Measurements from ENCODE around the gene SLC6A6.

Gene SLC6A6

GRCh38 chr3:14402304-14402811 is at the start of gene SLC6A6:
SLC6A6 (plus strand) TSS chr3:14402606; CDS start chr3:14443635, 41,029 bp downstream.
- Histone ChIP-seq H3K4me3 (ENCODE audit: low read length in 2 of 2) (peak within 1 kb of the TSS; percentile 71 to 92), H3K9me3 (ENCODE audit: control insufficient read depth in 2 of 2, low read length in 2 of 2) (no peaks in the 10 kb centered on the region), H3K9ac (ENCODE audit: low read depth in 1 of 2, low read length in 2 of 2) (peak within 1 kb of the TSS; percentile 65 to 68), H3K27ac (ENCODE audit: low read depth in 2 of 2, low read length in 2 of 2) (peak within 1 kb of the TSS; percentile 82 to 86), H3K27me3 (ENCODE audit: control insufficient read depth in 2 of 2, insufficient read depth in 2 of 2, low read length in 2 of 2) (peaks cover 0 to 6% of the 10 kb centered on the region in 2 donors), H3K36me3 (ENCODE audit: control insufficient read depth in 2 of 2, insufficient read depth in 2 of 2, low read length in 2 of 2) (no peaks in the 10 kb centered on the region), H3K4me1 (ENCODE audit: control insufficient read depth in 2 of 2, insufficient read depth in 2 of 2, low read length in 2 of 2) (peaks cover 12 to 25% of the 10 kb centered on the region in 2 donors)

GRCh38 chr3:14353502-14353901 is 48.9 kb upstream of the SLC6A6 start:
- Histone ChIP-seq H3K9ac (ENCODE audit: low read depth in 1 of 2, low read length in 2 of 2) (no peak overlapping the region), H3K36me3 (ENCODE audit: control insufficient read depth in 2 of 2, insufficient read depth in 2 of 2, low read length in 2 of 2) (no peaks in the 10 kb centered on the region), H3K27ac (ENCODE audit: low read depth in 2 of 2, low read length in 2 of 2) (no peak overlapping the region), H3K27me3 (ENCODE audit: control insufficient read depth in 2 of 2, insufficient read depth in 2 of 2, low read length in 2 of 2) (no peaks in the 10 kb centered on the region), H3K4me3 (ENCODE audit: low read length in 2 of 2) (no peak overlapping the region), H3K4me1 (ENCODE audit: control insufficient read depth in 2 of 2, insufficient read depth in 2 of 2, low read length in 2 of 2) (no peaks in the 10 kb centered on the region), H3K9me3 (ENCODE audit: control insufficient read depth in 2 of 2, low read length in 2 of 2) (no peaks in the 10 kb centered on the region)

- Histone ChIP-seq H3K4me1 (ENCODE audit: control insufficient read depth in 2 of 2, insufficient read depth in 2 of 2, low read length in 2 of 2) (peaks cover 0 to 3% of the 10 kb centered on the region in 2 donors), H3K9ac (ENCODE audit: low read depth in 1 of 2, low read length in 2 of 2) (no peak overlapping the region), H3K27me3 (ENCODE audit: control insufficient read depth in 2 of 2, insufficient read depth in 2 of 2, low read length in 2 of 2) (no peaks in the 10 kb centered on the region), H3K9me3 (ENCODE audit: control insufficient read depth in 2 of 2, low read length in 2 of 2) (no peaks in the 10 kb centered on the region), H3K4me3 (ENCODE audit: low read length in 2 of 2) (no peak overlapping the region), H3K36me3 (ENCODE audit: control insufficient read depth in 2 of 2, insufficient read depth in 2 of 2, low read length in 2 of 2) (no peaks in the 10 kb centered on the region), H3K27ac (ENCODE audit: low read depth in 2 of 2, low read length in 2 of 2) (no peak overlapping the region)
Measured at GRCh38 chr3:14357463-14357862, 44.9 kb upstream of the SLC6A6 start.

DNA sequence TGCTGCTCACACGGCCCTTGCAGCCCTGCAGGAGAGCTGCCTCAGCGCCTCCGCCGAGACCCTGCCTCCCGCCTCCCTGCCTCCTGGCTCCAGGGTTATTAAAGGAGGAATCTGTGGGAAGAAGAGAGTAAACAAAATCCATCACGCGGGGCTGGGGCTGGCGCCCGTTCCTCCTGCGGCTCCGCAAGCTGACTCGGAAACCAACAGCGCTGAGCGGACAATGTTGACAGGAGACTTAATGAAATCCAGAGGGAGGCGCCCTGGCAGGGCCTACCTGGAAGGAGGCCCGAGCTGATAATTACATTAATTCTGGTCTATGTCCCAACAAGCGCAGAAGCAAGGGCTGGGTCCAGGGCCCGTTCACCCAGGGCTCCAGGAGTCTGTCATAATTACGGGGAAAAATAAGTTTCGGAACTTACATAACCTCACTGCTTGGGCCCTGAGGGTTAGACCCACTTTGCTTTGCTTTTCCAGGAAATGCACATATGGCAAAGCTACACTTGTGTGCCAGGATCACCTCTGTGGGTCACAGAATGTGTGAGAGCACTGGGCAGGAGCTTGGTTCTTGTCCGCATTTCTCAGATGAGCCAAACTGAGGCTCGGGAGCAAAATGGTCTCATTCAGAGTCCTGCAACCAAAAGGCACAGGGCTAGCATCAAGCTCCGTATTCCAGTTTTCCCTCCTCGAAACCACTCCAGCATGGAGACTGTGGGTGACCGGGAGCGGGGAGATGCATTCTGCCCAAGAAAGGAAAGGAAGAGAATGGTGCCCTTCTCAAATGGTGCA is 43.8 kb upstream of the SLC6A6 start:
- H3K9me3 ChIP-seq (ENCODE audit: control insufficient read depth in 2 of 2, low read length in 2 of 2) = no peaks in the 10 kb centered on the region
- H3K4me1 ChIP-seq (ENCODE audit: control insufficient read depth in 2 of 2, insufficient read depth in 2 of 2, low read length in 2 of 2) = peaks cover 0 to 3% of the 10 kb centered on the region in 2 donors
- no peak overlapping the region for H3K4me3 ChIP-seq (ENCODE audit: low read length in 2 of 2)
- H3K27ac ChIP-seq (ENCODE audit: low read depth in 2 of 2, low read length in 2 of 2) = peak overlapping the region in 1 of 2 donors; percentile 20
- no peak overlapping the region for H3K9ac ChIP-seq (ENCODE audit: low read depth in 1 of 2, low read length in 2 of 2)
- H3K27me3 ChIP-seq (ENCODE audit: control insufficient read depth in 2 of 2, insufficient read depth in 2 of 2, low read length in 2 of 2) = no peaks in the 10 kb centered on the region
- H3K36me3 ChIP-seq (ENCODE audit: control insufficient read depth in 2 of 2, insufficient read depth in 2 of 2, low read length in 2 of 2) = no peaks in the 10 kb centered on the region

DNA sequence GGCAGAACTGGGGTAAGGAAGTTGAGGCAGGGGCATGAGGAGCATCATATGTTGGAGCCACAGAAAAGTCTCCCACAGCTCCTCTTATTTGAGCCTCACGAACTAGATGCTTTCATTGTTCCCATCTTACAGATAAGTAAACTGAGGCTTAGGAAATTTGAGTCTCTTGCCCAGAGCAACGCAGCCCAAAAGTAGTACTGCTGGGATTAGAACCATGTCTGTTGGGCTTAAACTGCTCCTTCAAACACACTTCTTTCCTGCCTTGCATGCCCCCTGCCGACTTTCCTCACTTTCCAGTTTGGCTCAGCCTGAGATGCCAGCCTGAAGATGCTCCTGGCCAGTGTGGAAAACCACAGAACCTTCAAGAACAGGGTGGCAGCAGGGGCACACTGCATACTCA is 43.1 kb upstream of the SLC6A6 start:
- Histone ChIP-seq H3K27ac (ENCODE audit: low read depth in 2 of 2, low read length in 2 of 2) (no peak overlapping the region), H3K27me3 (ENCODE audit: control insufficient read depth in 2 of 2, insufficient read depth in 2 of 2, low read length in 2 of 2) (no peaks in the 10 kb centered on the region), H3K4me3 (ENCODE audit: low read length in 2 of 2) (no peak overlapping the region), H3K9ac (ENCODE audit: low read depth in 1 of 2, low read length in 2 of 2) (no peak overlapping the region), H3K4me1 (ENCODE audit: control insufficient read depth in 2 of 2, insufficient read depth in 2 of 2, low read length in 2 of 2) (peaks cover 0 to 3% of the 10 kb centered on the region in 2 donors), H3K36me3 (ENCODE audit: control insufficient read depth in 2 of 2, insufficient read depth in 2 of 2, low read length in 2 of 2) (no peaks in the 10 kb centered on the region), H3K9me3 (ENCODE audit: control insufficient read depth in 2 of 2, low read length in 2 of 2) (no peaks in the 10 kb centered on the region)

GRCh38 chr3:14360123-14360881 is 42.1 kb upstream of the SLC6A6 start:
- H3K27me3 ChIP-seq (ENCODE audit: control insufficient read depth in 2 of 2, insufficient read depth in 2 of 2, low read length in 2 of 2) = no peaks in the 10 kb centered on the region
- no peaks in the 10 kb centered on the region for H3K36me3 ChIP-seq (ENCODE audit: control insufficient read depth in 2 of 2, insufficient read depth in 2 of 2, low read length in 2 of 2)
- H3K9ac ChIP-seq (ENCODE audit: low read depth in 1 of 2, low read length in 2 of 2) = no peak overlapping the region
- H3K4me1 ChIP-seq (ENCODE audit: control insufficient read depth in 2 of 2, insufficient read depth in 2 of 2, low read length in 2 of 2) = peaks cover 0 to 3% of the 10 kb centered on the region in 2 donors
- no peaks in the 10 kb centered on the region for H3K9me3 ChIP-seq (ENCODE audit: control insufficient read depth in 2 of 2, low read length in 2 of 2)
- H3K27ac ChIP-seq (ENCODE audit: low read depth in 2 of 2, low read length in 2 of 2) = no peak overlapping the region
- H3K4me3 ChIP-seq (ENCODE audit: low read length in 2 of 2) = no peak overlapping the region

DNA sequence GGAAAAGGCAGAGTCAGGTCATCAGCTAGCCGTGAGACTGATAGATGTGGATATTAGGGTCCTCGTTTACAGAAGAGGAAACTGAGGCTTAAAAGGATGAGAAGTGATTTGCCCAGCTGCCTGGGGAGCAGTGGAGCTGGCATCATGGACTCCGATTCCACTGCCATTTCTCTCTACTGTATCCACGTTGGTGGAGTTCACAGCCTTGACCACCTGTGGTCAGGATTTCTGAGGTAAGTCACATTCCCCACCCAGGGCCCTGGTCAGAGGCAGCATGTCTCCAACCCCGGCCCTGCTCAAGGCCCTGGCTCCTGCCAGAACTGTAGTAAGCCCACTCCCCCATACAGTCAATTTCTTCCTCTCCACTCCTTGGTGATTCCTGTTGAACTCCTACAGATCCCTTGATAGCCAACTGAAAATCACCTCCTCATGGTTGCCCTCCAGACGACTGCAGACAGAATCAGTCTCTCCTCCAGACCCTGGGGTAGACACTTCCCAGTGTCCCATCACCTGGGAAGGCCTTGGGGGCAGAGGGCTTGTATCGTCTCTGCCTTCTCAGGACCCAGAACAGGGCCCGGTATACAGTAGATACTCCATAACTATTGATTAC is 41.2 kb upstream of the SLC6A6 start:
- Histone ChIP-seq H3K4me3 (ENCODE audit: low read length in 2 of 2) (no peak overlapping the region), H3K9ac (ENCODE audit: low read depth in 1 of 2, low read length in 2 of 2) (no peak overlapping the region), H3K9me3 (ENCODE audit: control insufficient read depth in 2 of 2, low read length in 2 of 2) (no peaks in the 10 kb centered on the region), H3K36me3 (ENCODE audit: control insufficient read depth in 2 of 2, insufficient read depth in 2 of 2, low read length in 2 of 2) (no peaks in the 10 kb centered on the region), H3K27ac (ENCODE audit: low read depth in 2 of 2, low read length in 2 of 2) (no peak overlapping the region), H3K27me3 (ENCODE audit: control insufficient read depth in 2 of 2, insufficient read depth in 2 of 2, low read length in 2 of 2) (no peaks in the 10 kb centered on the region), H3K4me1 (ENCODE audit: control insufficient read depth in 2 of 2, insufficient read depth in 2 of 2, low read length in 2 of 2) (peaks cover 0 to 3% of the 10 kb centered on the region in 2 donors)

- no peaks in the 10 kb centered on the region for H3K36me3 ChIP-seq (ENCODE audit: control insufficient read depth in 2 of 2, insufficient read depth in 2 of 2, low read length in 2 of 2)
Measured at GRCh38 chr3:14362890-14363289, 39.5 kb upstream of the SLC6A6 start.

DNA sequence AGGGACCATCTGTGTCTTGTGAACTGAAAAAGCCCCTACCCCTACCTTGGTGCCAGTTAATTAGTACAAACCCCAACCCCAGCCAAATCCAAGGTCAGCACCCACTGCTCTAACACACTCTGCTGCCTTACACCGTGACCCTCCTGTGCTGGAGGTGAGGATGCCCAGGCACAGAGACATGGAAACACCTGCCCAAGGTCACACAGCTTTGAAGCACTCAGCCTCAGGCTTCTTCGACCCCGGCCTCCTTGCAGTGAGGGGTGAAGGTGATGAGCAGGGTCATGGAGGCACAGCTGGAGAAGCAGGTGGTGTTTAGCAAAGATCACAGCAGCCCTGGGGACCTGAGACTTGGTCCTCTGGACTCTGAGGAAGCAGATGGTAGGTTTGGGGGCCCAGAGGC is 39.0 kb upstream of the SLC6A6 start:
- no peak overlapping the region for H3K27ac ChIP-seq (ENCODE audit: low read depth in 2 of 2, low read length in 2 of 2)
- peaks cover 0 to 3% of the 10 kb centered on the region in 2 donors for H3K4me1 ChIP-seq (ENCODE audit: control insufficient read depth in 2 of 2, insufficient read depth in 2 of 2, low read length in 2 of 2)
- H3K9me3 ChIP-seq (ENCODE audit: control insufficient read depth in 2 of 2, low read length in 2 of 2) = no peaks in the 10 kb centered on the region
- H3K36me3 ChIP-seq (ENCODE audit: control insufficient read depth in 2 of 2, insufficient read depth in 2 of 2, low read length in 2 of 2) = no peaks in the 10 kb centered on the region
- no peak overlapping the region for H3K9ac ChIP-seq (ENCODE audit: low read depth in 1 of 2, low read length in 2 of 2)
- no peak overlapping the region for H3K4me3 ChIP-seq (ENCODE audit: low read length in 2 of 2)
- no peaks in the 10 kb centered on the region for H3K27me3 ChIP-seq (ENCODE audit: control insufficient read depth in 2 of 2, insufficient read depth in 2 of 2, low read length in 2 of 2)

More at GRCh38 chr3:14362890-14363289, 39.5 kb upstream of the SLC6A6 start:
- H3K4me1 ChIP-seq (ENCODE audit: control insufficient read depth in 2 of 2, insufficient read depth in 2 of 2, low read length in 2 of 2) = peaks cover 0 to 3% of the 10 kb centered on the region in 2 donors
- no peak overlapping the region for H3K9ac ChIP-seq (ENCODE audit: low read depth in 1 of 2, low read length in 2 of 2)
- no peak overlapping the region for H3K27ac ChIP-seq (ENCODE audit: low read depth in 2 of 2, low read length in 2 of 2)
- H3K27me3 ChIP-seq (ENCODE audit: control insufficient read depth in 2 of 2, insufficient read depth in 2 of 2, low read length in 2 of 2) = no peaks in the 10 kb centered on the region
- no peaks in the 10 kb centered on the region for H3K9me3 ChIP-seq (ENCODE audit: control insufficient read depth in 2 of 2, low read length in 2 of 2)
- H3K4me3 ChIP-seq (ENCODE audit: low read length in 2 of 2) = no peak overlapping the region

- Histone ChIP-seq H3K9ac (ENCODE audit: low read depth in 1 of 2, low read length in 2 of 2) (no peak overlapping the region), H3K27me3 (ENCODE audit: control insufficient read depth in 2 of 2, insufficient read depth in 2 of 2, low read length in 2 of 2) (no peaks in the 10 kb centered on the region), H3K4me3 (ENCODE audit: low read length in 2 of 2) (no peak overlapping the region)
Measured at GRCh38 chr3:14363991-14364390, 38.4 kb upstream of the SLC6A6 start.

More at GRCh38 chr3:14363991-14364390, 38.4 kb upstream of the SLC6A6 start:
- Histone ChIP-seq H3K9me3 (ENCODE audit: control insufficient read depth in 2 of 2, low read length in 2 of 2) (no peaks in the 10 kb centered on the region), H3K36me3 (ENCODE audit: control insufficient read depth in 2 of 2, insufficient read depth in 2 of 2, low read length in 2 of 2) (no peaks in the 10 kb centered on the region), H3K27ac (ENCODE audit: low read depth in 2 of 2, low read length in 2 of 2) (no peak overlapping the region), H3K4me1 (ENCODE audit: control insufficient read depth in 2 of 2, insufficient read depth in 2 of 2, low read length in 2 of 2) (peaks cover 0 to 1% of the 10 kb centered on the region in 2 donors)
